ENCODE results near the gene CWC27.

The CWC27 gene

GRCh38 chr5:65010841-65011240 lies 242.1 kb downstream of the CWC27 start:
- DNase-seq: no peak

GRCh38 chr5:65012301-65012892 lies 243.7 kb downstream of the CWC27 start:
- no peak for DNase-seq

- DNase-seq: no peak
Measured at GRCh38 chr5:65013166-65013565, 244.4 kb downstream of the CWC27 start.

- no peak for DNase-seq
Measured at GRCh38 chr5:65014769-65015168, 246.0 kb downstream of the CWC27 start.

GRCh38 chr5:65015767-65016166 lies 247.0 kb downstream of the CWC27 start:
- DNase-seq: no peak

GRCh38 chr5:65017636-65018035 lies 248.9 kb downstream of the CWC27 start:
- DNase-seq: no peak

- DNase-seq: no peak
Measured at GRCh38 chr5:65018763-65019162, 250.0 kb downstream of the CWC27 start.

GRCh38 chr5:65020492-65020891 lies 251.8 kb downstream of the CWC27 start:
- no peak for DNase-seq

GRCh38 chr5:65021527-65022226 lies 252.9 kb downstream of the CWC27 start:
- DNase-seq: peak; percentile 17

- DNase-seq: no peak
Measured at GRCh38 chr5:65022932-65023331, 254.2 kb downstream of the CWC27 start.

- DNase-seq: no peak
Measured at GRCh38 chr5:65024681-65025080, 256.0 kb downstream of the CWC27 start.

GRCh38 chr5:65026816-65027548 lies 258.3 kb downstream of the CWC27 start:
- DNase-seq: no peak

- DNase-seq: no peak
Measured at GRCh38 chr5:65029178-65029577, 260.4 kb downstream of the CWC27 start.

- DNase-seq: no peak
Measured at GRCh38 chr5:65030056-65030455, 261.3 kb downstream of the CWC27 start.

GRCh38 chr5:65032250-65032649 lies 263.5 kb downstream of the CWC27 start:
- DNase-seq: no peak

- DNase-seq: no peak
Measured at GRCh38 chr5:65034029-65034812, 265.5 kb downstream of the CWC27 start.

GRCh38 chr5:65034813-65035209 lies 266.1 kb downstream of the CWC27 start:
- no peak for DNase-seq

- peak; percentile 91 for DNase-seq
Measured at GRCh38 chr5:65035211-65036206, 266.8 kb downstream of the CWC27 start.

- peak; percentile 45 for DNase-seq
Measured at GRCh38 chr5:65037831-65038815, 269.4 kb downstream of the CWC27 start.

- no peak for DNase-seq
Measured at GRCh38 chr5:65041296-65042158, 272.8 kb downstream of the CWC27 start.

Measured in CD4-positive, alpha-beta T cell treated with Interleukin-21 for 1 hour (primary cell).